ENCODE data around the gene CAMK1. TPM values are rescaled to one million over a fixed set of nuclear protein-coding genes. Genes with fewer than 3 reads are reported as not detected.

CAMK1 gene
- total and polyA plus RNA-seq, 9 of the 15 experiments (the other 6 are each of a cell fraction or from before 2014, with no cell fraction given), result 0.23 to 10.7 (median 6.0) TPM

- no peak for TF ChIP-seq MGA (IDR thresholded peaks at IDR 0.05)
- TF ChIP-seq CBX1 (IDR thresholded peaks at IDR 0.05; ENCODE audit: low read depth), result no peak; the same call in 1 of the 2 replicates
- TF ChIP-seq ZNF175 (CRISPR knock-in tag; IDR thresholded peaks at IDR 0.05; ENCODE audit: low read depth), result no peak
- no peak for TF ChIP-seq ELF2 (CRISPR knock-in tag; IDR thresholded peaks at IDR 0.05)
- no peak for TF ChIP-seq JUNB (CRISPR knock-in tag; conservative IDR thresholded peaks at IDR 0.05)
- TF ChIP-seq PRMT5 (CRISPR knock-in tag; IDR thresholded peaks at IDR 0.05), result no peak
- TF ChIP-seq, protein P1, sequence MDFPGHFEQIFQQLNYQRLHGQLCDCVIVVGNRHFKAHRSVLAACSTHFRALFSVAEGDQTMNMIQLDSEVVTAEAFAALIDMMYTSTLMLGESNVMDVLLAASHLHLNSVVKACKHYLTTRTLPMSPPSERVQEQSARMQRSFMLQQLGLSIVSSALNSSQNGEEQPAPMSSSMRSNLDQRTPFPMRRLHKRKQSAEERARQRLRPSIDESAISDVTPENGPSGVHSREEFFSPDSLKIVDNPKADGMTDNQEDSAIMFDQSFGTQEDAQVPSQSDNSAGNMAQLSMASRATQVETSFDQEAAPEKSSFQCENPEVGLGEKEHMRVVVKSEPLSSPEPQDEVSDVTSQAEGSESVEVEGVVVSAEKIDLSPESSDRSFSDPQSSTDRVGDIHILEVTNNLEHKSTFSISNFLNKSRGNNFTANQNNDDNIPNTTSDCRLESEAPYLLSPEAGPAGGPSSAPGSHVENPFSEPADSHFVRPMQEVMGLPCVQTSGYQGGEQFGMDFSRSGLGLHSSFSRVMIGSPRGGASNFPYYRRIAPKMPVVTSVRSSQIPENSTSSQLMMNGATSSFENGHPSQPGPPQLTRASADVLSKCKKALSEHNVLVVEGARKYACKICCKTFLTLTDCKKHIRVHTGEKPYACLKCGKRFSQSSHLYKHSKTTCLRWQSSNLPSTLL (IDR thresholded peaks at IDR 0.05), result no peak
- TF ChIP-seq, protein P2, sequence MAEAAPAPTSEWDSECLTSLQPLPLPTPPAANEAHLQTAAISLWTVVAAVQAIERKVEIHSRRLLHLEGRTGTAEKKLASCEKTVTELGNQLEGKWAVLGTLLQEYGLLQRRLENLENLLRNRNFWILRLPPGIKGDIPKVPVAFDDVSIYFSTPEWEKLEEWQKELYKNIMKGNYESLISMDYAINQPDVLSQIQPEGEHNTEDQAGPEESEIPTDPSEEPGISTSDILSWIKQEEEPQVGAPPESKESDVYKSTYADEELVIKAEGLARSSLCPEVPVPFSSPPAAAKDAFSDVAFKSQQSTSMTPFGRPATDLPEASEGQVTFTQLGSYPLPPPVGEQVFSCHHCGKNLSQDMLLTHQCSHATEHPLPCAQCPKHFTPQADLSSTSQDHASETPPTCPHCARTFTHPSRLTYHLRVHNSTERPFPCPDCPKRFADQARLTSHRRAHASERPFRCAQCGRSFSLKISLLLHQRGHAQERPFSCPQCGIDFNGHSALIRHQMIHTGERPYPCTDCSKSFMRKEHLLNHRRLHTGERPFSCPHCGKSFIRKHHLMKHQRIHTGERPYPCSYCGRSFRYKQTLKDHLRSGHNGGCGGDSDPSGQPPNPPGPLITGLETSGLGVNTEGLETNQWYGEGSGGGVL (CRISPR knock-in tag; IDR thresholded peaks at IDR 0.05), result no peak
Measured at GRCh38 chr3:9770276-9770812, 597 bp upstream of the CAMK1 start (continued).
